GM06990 (cell line): ENCODE data around the gene TAC1.

Source experiments
- DNase-seq: peaks from one replicate; pipeline ENCODE4 v3.0.0-alpha.2; 2011; ENCODE audit not compliant: insufficient read length; ENCODE audit errors: extremely low read depth
- H3K27me3 ChIP-seq: replicated peaks from 2 replicates; pipeline ENCODE4 v1.6.0; 2011; ENCODE audit warnings: low read length; ENCODE audit not compliant: control insufficient read depth, insufficient read depth
- H3K36me3 ChIP-seq: 2 replicates; pipeline ENCODE4 v1.5.1; 2011; ENCODE audit warnings: low read length; ENCODE audit not compliant: control insufficient read depth, insufficient read depth
- H3K4me3 ChIP-seq: replicated peaks from 2 replicates; pipeline ENCODE4 v1.5.1; 2011; ENCODE audit warnings: low read depth, mild to moderate bottlenecking, control low read depth, low read length
- TF ChIP-seq, protein P1 (sequence below): IDR thresholded peaks from 2 replicates; pipeline ENCODE4 v1.5.1; 2011; ENCODE audit warnings: low read length, control low read depth, mild to moderate bottlenecking, inconsistent platforms; ENCODE audit not compliant: insufficient read depth, poor library complexity, severe bottlenecking

Gene TAC1

DNA sequence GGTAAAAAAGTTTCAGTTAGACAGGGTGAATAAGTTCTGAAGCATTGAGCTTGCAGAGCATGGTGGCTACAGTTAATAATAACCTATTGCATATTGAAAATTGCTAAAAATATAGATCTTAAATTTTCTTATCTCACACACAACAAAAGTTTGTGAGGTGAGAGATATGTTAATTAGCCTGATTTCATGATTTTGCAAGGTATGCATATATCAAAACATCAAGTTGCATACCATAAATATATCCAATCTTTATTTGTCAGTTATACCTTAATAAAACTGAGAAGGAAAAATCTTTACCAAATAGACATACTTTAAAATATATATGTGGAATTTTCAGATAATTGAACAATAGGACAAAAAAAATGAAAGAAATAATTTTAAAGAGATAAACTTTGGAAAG is 16.6 kb downstream of the TAC1 start:
- TF ChIP-seq, protein P1, sequence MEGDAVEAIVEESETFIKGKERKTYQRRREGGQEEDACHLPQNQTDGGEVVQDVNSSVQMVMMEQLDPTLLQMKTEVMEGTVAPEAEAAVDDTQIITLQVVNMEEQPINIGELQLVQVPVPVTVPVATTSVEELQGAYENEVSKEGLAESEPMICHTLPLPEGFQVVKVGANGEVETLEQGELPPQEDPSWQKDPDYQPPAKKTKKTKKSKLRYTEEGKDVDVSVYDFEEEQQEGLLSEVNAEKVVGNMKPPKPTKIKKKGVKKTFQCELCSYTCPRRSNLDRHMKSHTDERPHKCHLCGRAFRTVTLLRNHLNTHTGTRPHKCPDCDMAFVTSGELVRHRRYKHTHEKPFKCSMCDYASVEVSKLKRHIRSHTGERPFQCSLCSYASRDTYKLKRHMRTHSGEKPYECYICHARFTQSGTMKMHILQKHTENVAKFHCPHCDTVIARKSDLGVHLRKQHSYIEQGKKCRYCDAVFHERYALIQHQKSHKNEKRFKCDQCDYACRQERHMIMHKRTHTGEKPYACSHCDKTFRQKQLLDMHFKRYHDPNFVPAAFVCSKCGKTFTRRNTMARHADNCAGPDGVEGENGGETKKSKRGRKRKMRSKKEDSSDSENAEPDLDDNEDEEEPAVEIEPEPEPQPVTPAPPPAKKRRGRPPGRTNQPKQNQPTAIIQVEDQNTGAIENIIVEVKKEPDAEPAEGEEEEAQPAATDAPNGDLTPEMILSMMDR = no peak

DNA sequence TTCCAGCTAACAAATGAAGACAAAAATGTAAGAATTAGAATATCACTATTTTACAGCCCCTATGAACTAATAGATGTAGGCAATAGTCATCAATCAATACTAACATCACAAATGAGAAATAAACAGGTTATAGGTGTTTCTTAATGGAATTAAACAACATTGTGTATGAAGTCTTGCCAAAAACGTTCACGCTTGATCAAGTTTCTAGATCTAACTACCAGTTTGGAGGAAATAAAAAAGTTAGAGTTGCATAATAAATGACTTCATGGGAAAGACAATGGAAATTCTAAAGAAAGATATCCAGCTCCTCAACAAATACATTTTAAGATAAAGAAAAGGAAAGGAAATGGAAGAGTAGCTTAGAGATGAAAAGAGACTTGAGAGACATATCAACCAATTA is 19.7 kb downstream of the TAC1 start:
- no peak for DNase-seq
- Histone ChIP-seq H3K27me3 (no peaks in the 10 kb centered on the region), H3K36me3 (no peaks in the 10 kb centered on the region), H3K4me3 (no peak overlapping the region)
- TF ChIP-seq, protein P1 = no peak

More for the DNA sequence above, 16.6 kb downstream of the TAC1 start:
- H3K36me3 ChIP-seq = no peaks in the 10 kb centered on the region
- H3K27me3 ChIP-seq = no peaks in the 10 kb centered on the region
- no peak for DNase-seq
- H3K4me3 ChIP-seq = no peak overlapping the region

DNA sequence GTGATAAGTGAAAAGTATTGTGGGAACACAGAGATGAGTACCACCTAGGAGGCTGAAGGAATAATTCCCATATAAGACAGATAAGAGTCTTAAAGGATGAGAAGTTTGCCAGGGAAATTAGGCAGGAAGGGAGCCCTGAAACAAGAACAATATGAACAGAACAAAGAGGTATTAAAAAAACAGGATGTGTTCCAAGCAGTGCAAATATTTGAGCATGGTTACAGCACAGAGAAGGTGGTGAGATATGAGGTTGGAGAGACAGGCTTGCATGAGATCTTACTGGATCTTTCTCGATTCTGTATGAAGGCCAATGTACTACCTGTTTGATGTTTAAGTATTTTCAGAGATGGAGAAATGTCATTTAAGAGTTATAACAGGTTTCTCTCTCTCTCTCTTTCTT is 20.3 kb downstream of the TAC1 start:
- no peaks in the 10 kb centered on the region for H3K36me3 ChIP-seq
- H3K27me3 ChIP-seq = no peaks in the 10 kb centered on the region
- TF ChIP-seq, protein P1 = no peak
- no peak for DNase-seq
- no peak overlapping the region for H3K4me3 ChIP-seq

DNA sequence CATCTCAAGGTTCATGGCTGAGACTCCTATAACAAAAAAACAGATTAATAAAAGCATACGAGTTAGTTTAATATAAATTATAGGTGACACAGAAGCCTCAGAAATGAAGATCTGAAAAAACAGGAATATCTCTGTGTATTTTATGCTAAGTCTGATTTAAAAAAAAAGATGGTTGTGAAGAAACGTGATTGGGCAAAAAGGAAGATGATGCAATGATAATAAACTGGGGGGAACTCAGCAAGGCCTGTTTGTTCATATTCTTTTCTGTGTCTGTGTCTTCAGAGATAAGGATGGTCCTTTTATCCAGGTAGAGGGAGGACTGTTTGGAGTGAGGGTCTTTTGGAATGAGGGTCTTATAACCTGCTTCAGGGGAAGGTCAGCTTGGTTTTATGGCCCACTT is 25.9 kb downstream of the TAC1 start:
- DNase-seq = no peak
- Histone ChIP-seq H3K27me3 (no peaks in the 10 kb centered on the region), H3K36me3 (no peaks in the 10 kb centered on the region), H3K4me3 (no peak overlapping the region)
- TF ChIP-seq, protein P1 = no peak

DNA sequence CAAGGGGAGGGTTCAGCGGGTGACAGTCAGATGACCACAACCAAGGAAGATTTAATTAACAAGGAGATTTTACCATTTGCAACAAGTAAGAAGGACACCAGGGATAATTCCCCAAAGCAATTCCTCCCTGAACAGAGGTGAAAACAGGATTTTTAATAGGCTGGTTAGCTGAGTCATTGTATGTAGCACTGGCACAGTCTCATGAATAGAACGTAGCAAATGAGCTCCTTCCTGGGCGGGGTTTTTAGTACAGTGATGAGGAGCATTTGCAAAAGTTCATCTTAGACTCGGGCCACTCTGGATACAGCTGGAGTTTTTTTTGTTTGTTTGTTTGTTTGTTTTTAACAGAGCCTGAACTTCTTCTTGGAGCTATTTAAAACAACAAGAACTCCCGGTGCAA is 39.0 kb downstream of the TAC1 start:
- TF ChIP-seq, protein P1 = no peak
- DNase-seq = no peak
- Histone ChIP-seq H3K27me3 (no peaks in the 10 kb centered on the region; the same call in 1 of the 2 replicates), H3K36me3 (no peaks in the 10 kb centered on the region), H3K4me3 (no peak overlapping the region)

DNA sequence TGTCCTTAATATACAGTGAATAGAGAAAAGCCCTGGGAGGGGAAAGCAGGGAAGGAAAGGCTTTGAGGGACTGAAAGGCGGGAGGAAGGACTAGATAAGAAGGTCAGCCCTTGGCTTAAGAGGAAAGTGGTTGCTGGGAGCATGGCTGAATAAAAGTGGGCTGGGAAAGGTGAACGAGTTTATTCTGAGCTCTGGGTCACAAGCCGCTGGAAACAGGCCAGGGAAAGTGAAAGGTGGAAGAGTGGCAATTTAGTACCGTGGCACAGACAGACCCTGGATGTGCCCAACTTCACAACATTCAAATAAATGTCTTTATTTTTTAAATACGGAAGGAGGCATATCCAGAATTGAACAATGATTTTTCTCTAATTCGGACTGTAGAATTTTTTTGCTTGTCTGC is 39.7 kb downstream of the TAC1 start:
- H3K27me3 ChIP-seq = no peaks in the 10 kb centered on the region; the same call in 1 of the 2 replicates
- no peak overlapping the region for H3K4me3 ChIP-seq
- DNase-seq = no peak
- H3K36me3 ChIP-seq = no peaks in the 10 kb centered on the region
- TF ChIP-seq, protein P1 = no peak
